ENCODE data around the gene FHIT.
A peak's percentile ranks its signal among the peaks of the same experiment; 100 is the strongest.

The FHIT gene

DNA sequence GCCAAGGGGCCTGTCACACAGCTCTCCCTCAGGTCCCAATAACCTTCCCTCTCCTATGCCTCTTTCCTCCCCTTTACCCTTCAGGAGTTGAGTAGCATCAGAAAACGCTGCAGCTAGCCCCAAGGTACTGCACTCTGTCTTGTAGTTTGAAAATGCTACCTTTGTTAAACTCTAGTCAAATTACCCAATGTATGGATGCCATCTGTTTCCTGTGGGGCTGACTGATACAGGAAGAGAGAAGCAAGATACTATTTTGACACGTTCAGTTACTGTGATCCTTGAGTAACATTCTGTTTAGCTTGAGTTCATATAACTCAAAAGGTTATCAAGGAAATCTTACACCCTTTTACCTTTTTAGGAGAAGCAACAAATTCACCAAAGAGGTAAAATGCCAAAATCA lies 493.1 kb downstream of the FHIT start:
- H3K4me3 ChIP-seq (ENCODE audit: low read depth, low read length), result no peak overlapping the region
- TF ChIP-seq, protein P1, sequence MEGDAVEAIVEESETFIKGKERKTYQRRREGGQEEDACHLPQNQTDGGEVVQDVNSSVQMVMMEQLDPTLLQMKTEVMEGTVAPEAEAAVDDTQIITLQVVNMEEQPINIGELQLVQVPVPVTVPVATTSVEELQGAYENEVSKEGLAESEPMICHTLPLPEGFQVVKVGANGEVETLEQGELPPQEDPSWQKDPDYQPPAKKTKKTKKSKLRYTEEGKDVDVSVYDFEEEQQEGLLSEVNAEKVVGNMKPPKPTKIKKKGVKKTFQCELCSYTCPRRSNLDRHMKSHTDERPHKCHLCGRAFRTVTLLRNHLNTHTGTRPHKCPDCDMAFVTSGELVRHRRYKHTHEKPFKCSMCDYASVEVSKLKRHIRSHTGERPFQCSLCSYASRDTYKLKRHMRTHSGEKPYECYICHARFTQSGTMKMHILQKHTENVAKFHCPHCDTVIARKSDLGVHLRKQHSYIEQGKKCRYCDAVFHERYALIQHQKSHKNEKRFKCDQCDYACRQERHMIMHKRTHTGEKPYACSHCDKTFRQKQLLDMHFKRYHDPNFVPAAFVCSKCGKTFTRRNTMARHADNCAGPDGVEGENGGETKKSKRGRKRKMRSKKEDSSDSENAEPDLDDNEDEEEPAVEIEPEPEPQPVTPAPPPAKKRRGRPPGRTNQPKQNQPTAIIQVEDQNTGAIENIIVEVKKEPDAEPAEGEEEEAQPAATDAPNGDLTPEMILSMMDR (IDR thresholded peaks at IDR 0.05; ENCODE audit: low read depth, low read length, missing control alignments), result no peak
- in situ Hi-C loops (cut with HindIII; ENCODE audit: low sequenced_read_pairs), result no loop called here
- no peak for DNase-seq (ENCODE audit: low read depth)

- no peak for DNase-seq (ENCODE audit: low read depth)
- no peak overlapping the region for H3K4me3 ChIP-seq (ENCODE audit: low read depth, low read length)
- TF ChIP-seq, protein P1 (IDR thresholded peaks at IDR 0.05; ENCODE audit: low read depth, low read length, missing control alignments), result no peak
- in situ Hi-C loops (cut with HindIII; ENCODE audit: low sequenced_read_pairs), result no loop called here
These were observed 493.5 kb downstream of the FHIT start for GRCh38 chr3:60757724-60758123.

- H3K4me3 ChIP-seq (ENCODE audit: low read depth, low read length), result no peak overlapping the region
- DNase-seq (ENCODE audit: low read depth), result peak; percentile 52
- TF ChIP-seq, protein P1 (IDR thresholded peaks at IDR 0.05; ENCODE audit: low read depth, low read length, missing control alignments), result no peak
- in situ Hi-C loops (cut with HindIII; ENCODE audit: low sequenced_read_pairs), result no loop called here
These were observed 494.8 kb downstream of the FHIT start for GRCh38 chr3:60756241-60757030.

DNA sequence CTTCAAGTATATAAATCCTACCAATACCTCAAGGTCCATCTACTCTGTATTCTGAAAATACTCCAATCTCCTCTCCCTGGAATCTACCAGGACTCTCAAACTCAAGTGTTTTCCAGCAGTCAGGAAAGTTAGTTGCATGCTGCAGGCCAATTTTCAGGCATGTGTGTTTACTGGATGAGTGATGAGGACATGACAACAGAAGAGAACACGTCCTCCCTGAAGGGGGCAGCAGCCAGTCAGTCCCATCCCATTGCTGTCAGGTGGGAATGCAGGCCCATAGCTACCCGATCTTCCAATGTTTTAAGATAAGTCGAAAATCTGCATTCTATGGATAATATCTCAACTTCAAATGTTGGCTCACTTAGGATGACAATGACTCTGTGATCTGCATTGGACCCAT lies 496.2 kb downstream of the FHIT start:
- in situ Hi-C loops (cut with HindIII; ENCODE audit: low sequenced_read_pairs), result no loop called here
- no peak for DNase-seq (ENCODE audit: low read depth)
- H3K4me3 ChIP-seq (ENCODE audit: low read depth, low read length), result no peak overlapping the region
- TF ChIP-seq, protein P1 (IDR thresholded peaks at IDR 0.05; ENCODE audit: low read depth, low read length, missing control alignments), result no peak

DNA sequence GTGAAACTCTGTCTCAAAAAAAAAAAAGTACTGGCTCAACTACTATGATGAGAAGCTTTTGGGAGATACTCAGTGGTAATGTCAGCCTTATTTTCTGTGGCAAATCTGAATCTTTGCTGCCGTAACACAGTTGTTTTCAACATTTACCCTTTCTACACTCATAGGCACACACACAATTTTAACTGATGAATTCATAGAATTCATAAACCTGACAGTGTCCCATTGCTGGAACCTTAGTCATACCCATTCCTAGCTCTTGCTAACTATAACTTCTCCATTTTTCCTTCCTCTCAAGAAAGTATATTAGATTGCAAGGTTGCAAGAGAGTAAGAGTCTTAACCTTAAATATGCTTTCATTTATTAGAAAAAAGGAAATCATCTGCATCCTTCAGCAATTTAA lies 496.6 kb downstream of the FHIT start:
- TF ChIP-seq, protein P1 (IDR thresholded peaks at IDR 0.05; ENCODE audit: low read depth, low read length, missing control alignments), result no peak
- no peak overlapping the region for H3K4me3 ChIP-seq (ENCODE audit: low read depth, low read length)
- no peak for DNase-seq (ENCODE audit: low read depth)
- in situ Hi-C loops (cut with HindIII; ENCODE audit: low sequenced_read_pairs), result no loop called here

DNA sequence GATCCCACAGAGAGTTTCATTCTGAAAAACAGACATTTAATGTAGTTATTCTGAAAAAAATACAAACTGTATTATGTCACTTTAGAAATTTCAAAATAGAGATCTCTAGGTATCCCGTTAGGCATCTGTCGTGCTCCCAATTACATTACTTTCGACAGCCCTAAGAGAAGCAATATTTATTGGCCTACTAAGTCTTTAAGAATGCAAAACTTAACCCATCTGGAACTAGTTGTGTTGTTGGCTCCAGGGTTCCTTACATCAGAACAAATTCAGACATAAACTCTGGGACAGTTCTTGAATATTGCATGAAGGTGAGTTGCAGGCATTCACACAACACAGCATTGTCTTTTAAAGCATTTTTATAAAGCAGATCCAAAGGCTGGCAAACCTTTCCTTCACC lies 498.4 kb downstream of the FHIT start:
- in situ Hi-C loops (cut with HindIII; ENCODE audit: low sequenced_read_pairs), result no loop called here
- DNase-seq (ENCODE audit: low read depth), result no peak
- TF ChIP-seq, protein P1 (IDR thresholded peaks at IDR 0.05; ENCODE audit: low read depth, low read length, missing control alignments), result no peak
- no peak overlapping the region for H3K4me3 ChIP-seq (ENCODE audit: low read depth, low read length)

Measured in astrocyte of the cerebellum (primary cell).